ENCODE measurements around the gene TENM4. TPM values are rescaled to one million over a fixed set of nuclear protein-coding genes. Genes with fewer than 3 reads are reported as not detected.

Gene TENM4
- total and polyA plus RNA-seq, 11 donors = 0.08 to 6.4 (median 1.0) TPM

DNA sequence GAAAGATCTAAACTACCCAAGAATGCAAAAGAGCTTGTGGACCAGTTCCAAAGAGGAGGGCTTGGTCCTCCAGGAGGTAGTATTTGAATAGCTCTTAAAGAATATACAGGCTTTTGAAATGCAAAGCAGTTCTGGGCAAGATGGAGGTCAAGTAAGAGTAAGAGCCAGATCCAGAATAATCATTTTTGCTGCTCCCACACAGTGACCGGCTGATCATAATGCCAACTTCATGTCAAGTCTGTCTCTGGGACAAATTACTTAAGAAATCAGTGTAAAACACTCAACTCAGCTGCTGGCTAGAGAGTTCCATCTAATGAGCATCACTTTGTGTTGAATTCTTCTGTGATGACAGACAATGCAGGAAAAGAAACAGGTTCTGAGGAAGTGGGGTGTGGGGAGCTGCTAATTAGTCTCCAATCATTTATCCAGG lies 615.2 kb downstream of the TENM4 start:
- Histone ChIP-seq H3K27ac (no peak overlapping the region), H3K9me3 (no peaks in the 10 kb centered on the region), H3K27me3 (no peaks in the 10 kb centered on the region), H3K4me1 (peaks cover 0 to 20% (median 0%) of the 10 kb centered on the region in 12 donors), H3K36me3 (no peaks in the 10 kb centered on the region), H3K4me3 (no peak overlapping the region)
- WGBS, 4 donors = 68 to 86% (median 80%) methylated on average over 1 of the region's 1 CpG
- no peak for DNase-seq
- intact Hi-C loops (cut with DNase I) = no loop called here
- ATAC-seq = no peak
- no peak for TF ChIP-seq POLR2A (IDR thresholded peaks at IDR 0.05)
- TF ChIP-seq, protein P1, sequence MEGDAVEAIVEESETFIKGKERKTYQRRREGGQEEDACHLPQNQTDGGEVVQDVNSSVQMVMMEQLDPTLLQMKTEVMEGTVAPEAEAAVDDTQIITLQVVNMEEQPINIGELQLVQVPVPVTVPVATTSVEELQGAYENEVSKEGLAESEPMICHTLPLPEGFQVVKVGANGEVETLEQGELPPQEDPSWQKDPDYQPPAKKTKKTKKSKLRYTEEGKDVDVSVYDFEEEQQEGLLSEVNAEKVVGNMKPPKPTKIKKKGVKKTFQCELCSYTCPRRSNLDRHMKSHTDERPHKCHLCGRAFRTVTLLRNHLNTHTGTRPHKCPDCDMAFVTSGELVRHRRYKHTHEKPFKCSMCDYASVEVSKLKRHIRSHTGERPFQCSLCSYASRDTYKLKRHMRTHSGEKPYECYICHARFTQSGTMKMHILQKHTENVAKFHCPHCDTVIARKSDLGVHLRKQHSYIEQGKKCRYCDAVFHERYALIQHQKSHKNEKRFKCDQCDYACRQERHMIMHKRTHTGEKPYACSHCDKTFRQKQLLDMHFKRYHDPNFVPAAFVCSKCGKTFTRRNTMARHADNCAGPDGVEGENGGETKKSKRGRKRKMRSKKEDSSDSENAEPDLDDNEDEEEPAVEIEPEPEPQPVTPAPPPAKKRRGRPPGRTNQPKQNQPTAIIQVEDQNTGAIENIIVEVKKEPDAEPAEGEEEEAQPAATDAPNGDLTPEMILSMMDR (IDR thresholded peaks at IDR 0.05) = no peak

GRCh38 chr11:78823588-78823987 lies 617.2 kb downstream of the TENM4 start:
- DNase-seq = no peak
- TF ChIP-seq, protein P1 (IDR thresholded peaks at IDR 0.05) = no peak
- no peak for TF ChIP-seq POLR2A (IDR thresholded peaks at IDR 0.05)
- intact Hi-C loops (cut with DNase I) = no loop called here
- H3K27me3 ChIP-seq = no peaks in the 10 kb centered on the region
- WGBS, 4 donors = 52 to 74% (median 59%) methylated on average over 9 of the region's 9 CpGs
- ATAC-seq = no peak
- no peaks in the 10 kb centered on the region for H3K9me3 ChIP-seq
- peaks cover 0 to 9% (median 0%) of the 10 kb centered on the region in 12 donors for H3K4me1 ChIP-seq
- H3K4me3 ChIP-seq = no peak overlapping the region
- H3K27ac ChIP-seq = no peak overlapping the region
- H3K36me3 ChIP-seq = no peaks in the 10 kb centered on the region

DNA sequence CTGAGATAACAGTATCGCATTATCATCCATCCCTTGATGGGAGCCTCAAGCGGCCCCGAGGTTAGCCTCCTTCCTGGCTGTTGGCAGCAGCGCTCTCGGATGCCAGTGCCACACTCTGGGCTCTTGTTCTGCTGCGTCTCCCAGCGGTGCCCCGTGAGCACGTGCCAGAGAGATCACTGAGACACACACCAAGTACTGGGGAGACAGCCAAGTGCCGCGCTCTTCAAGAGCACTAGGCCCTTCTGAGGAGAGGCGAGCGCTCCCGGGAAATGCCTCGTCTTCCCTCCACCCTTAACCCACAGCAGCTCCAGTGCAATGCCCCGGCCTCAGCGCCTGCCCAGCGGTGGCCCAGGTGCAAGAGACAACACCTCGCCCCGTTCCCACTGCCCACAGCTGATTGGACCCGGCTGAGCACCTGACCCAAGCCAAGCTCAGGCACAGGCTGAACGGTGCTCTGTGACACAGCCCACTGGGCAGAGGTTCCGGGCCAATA lies 617.9 kb downstream of the TENM4 start:
- ATAC-seq (peak; percentile 62 to 88 (median 80)), DNase-seq (peak in 4 of 5 donors; percentile 24 to 67 (median 57))
- no peaks in the 10 kb centered on the region for H3K27me3 ChIP-seq
- TF ChIP-seq, protein P1 (IDR thresholded peaks at IDR 0.05) = no peak
- no peak for TF ChIP-seq POLR2A (IDR thresholded peaks at IDR 0.05)
- intact Hi-C loops (cut with DNase I) = no loop called here
- peaks cover 0 to 7% (median 0%) of the 10 kb centered on the region in 12 donors for H3K4me1 ChIP-seq
- 61 to 79% (median 67%) methylated on average over 23 of the region's 23 CpGs for WGBS, 4 donors
- H3K36me3 ChIP-seq = no peaks in the 10 kb centered on the region
- H3K27ac ChIP-seq = no peak overlapping the region
- H3K9me3 ChIP-seq = no peaks in the 10 kb centered on the region
- no peak overlapping the region for H3K4me3 ChIP-seq

DNA sequence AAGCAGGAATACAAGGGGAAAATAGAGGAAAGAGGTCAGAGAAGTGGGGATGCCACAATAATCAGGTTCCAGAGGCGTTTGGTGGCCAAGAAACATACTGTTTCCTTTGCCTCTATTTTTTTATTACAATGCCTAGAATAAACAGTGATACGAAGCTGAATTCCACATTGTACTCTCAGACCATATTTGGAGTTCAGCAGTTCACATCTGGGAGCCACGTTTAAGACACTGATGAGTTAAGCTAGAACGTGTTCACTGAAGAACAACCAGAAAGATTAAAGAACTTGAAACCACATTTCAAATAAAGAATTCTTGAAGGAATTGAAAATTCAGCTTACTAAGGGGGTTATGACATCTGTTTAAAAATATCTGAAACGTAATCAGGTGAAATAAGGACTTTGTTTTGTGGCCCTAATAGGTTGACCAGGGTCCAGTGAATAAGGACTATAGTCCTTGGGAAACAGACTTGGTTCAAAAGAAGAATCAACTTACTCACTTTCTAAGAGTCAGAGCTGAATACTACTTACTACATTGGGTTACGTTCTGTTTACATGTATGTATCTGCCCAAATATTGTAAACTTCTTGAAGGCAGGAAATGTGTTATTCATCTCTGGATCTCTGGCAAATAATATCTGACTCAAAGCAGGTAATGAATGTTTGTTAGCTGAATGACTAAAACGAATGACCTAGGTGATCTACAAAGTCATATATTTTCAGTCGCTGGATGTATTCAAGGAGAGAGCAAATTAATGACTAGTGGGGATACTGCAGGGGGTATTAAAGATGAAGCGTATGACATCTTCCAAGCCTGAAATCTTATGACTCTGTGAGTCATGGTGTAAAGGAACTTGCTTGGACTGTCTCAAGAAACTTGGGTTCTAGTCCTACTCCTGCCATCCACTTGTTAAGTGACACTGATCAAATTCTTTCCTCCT lies 619.2 kb downstream of the TENM4 start:
- ATAC-seq = no peak
- intact Hi-C loops (cut with DNase I) = no loop called here

More for the DNA sequence above, 619.2 kb downstream of the TENM4 start:
- WGBS, 4 donors = 70 to 83% (median 81%) methylated on average over 9 of the region's 9 CpGs
- H3K27ac ChIP-seq = no peak overlapping the region
- DNase-seq = no peak
- H3K27me3 ChIP-seq = no peaks in the 10 kb centered on the region
- peaks cover 0 to 7% (median 0%) of the 10 kb centered on the region in 12 donors for H3K4me1 ChIP-seq
- no peak overlapping the region for H3K4me3 ChIP-seq
- TF ChIP-seq POLR2A (IDR thresholded peaks at IDR 0.05) = no peak
- TF ChIP-seq, protein P1 (IDR thresholded peaks at IDR 0.05) = no peak
- H3K9me3 ChIP-seq = no peaks in the 10 kb centered on the region
- H3K36me3 ChIP-seq = no peaks in the 10 kb centered on the region

Data from heart left ventricle (tissue), 16 donors.